GM23248 (cell line): ENCODE measurements around the gene SMS.

Source experiments
- EZH2 ChIP-seq: fragments of 200-600 bp; sonication (generic); IDR thresholded peaks from 2 replicates; pipeline ENCODE4 v1.6.1; 2018; ENCODE audit warnings: antibody characterized with exemption, mild to moderate bottlenecking; ENCODE audit not compliant: insufficient read depth, poor library complexity, severe bottlenecking
- EZH2phosphoT487 ChIP-seq: fragments of 200-600 bp; sonication (generic); IDR thresholded peaks from 2 replicates; pipeline ENCODE4 v1.6.1; 2018; ENCODE audit warnings: antibody characterized with exemption, moderate library complexity, mild to moderate bottlenecking, low read depth; ENCODE audit not compliant: insufficient read depth

- TF ChIP-seq EZH2 (no peak), EZH2phosphoT487 (no peak)
Measured at GRCh38 chrX:21962361-21962760, 21.9 kb downstream of the SMS start.
